Measurements from ENCODE around the gene NCOA7.
"Not testable (repeated sequence)": the region's sequence is repeated elsewhere in the genome, so short reads cannot be mapped to it uniquely, and the experiment has no call there.

NCOA7 gene

GRCh38 chr6:125793863-125794262 lies 3.1 kb downstream of the NCOA7 start:
- DNase-seq = no peak

DNA sequence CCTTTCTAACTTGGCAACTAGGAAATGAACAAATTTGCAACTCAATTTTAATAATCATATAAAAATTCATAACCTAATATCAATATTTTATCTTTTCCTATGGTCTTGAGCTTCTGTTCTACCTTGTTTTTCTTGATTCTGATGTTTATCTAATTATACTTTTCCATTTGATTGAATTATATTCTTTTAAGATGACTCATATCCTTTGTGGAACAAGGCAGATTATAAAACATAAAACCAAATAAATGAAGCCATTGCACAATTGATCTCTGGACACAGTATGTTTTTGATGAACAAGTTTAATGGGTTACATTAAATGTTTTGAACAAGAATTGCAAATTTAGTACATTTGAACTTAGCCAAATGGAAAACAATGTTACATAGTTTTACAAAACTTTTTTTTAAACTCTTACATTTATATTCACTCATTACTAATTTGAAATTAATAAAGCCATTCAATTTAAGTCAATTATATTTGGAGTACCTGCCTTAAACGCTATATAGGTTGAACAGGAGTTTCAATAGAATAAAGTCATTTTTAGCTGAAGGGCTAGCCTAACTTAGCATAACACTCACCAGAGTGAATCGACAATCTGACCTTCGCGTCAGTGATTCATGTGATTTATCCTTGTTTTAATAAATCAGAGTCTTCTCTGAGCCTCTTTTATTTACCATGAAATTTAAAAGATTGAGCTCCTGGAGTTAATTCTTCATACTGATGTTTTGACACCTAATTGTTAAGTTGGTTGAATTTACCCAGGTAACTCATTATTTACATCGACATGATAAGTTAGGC lies 3.8 kb downstream of the NCOA7 start:
- no peak for DNase-seq

GRCh38 chr6:125795301-125795700 lies 4.5 kb downstream of the NCOA7 start:
- no peak for DNase-seq

DNA sequence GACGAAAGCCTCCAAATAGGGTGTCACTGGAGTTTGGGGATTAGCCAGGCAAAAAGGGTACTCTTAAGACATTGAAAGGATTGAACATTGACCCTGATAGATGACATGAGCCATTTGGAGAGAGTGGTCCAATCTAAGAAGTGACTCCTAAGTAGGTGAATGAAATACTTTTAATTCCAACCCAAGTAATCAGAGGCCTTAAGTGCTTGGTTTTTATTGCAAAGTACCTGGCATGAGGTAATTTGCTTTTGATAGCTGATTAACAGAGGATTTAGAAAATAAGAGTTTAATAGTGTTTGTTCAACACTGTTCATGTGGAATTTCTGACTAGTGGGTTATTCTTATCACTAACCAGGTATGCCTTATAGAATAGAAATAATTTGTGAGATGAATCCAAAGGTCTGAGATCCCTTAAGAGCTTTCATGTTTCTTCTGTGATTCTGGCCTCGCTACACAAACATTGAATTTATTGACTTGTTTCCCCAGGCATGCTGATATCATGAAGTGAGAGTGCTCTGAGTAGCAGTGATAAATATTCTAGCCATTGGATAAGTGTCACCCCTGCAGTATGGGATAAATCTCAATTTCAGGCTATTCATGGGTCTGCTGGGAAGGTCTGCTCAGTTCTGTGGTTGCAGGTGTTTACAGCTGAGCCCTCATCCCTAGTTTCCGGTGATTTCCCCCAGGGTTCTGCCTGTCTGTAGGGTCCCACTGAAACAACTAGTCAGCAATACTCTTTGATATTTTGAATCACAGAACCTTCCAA lies 6.5 kb downstream of the NCOA7 start:
- DNase-seq = no peak

GRCh38 chr6:125797886-125798444 lies 7.2 kb downstream of the NCOA7 start:
- no peak for DNase-seq

GRCh38 chr6:125798734-125799508 lies 8.2 kb downstream of the NCOA7 start:
- no peak for DNase-seq

DNA sequence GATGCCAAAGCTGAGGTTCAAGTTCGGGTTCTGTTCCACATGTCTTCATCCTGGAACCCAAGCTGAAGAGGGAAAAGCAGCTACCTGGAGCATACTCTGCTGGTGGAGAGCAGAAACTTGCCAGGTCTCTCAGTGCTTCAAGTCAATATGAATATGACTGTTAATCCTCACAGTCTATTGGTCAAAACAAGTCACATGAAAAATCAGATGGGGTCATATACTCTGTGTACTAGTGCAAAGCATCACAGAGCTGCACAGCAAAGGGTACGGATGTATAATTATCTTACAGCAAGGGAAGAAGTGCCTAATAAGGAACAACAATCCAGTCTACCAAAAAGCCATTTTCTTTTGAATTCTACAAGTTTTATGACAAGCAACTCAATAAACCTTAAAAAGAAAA lies 11.6 kb downstream of the NCOA7 start:
- no peak for DNase-seq

GRCh38 chr6:125802943-125803377 lies 12.2 kb downstream of the NCOA7 start:
- DNase-seq = no peak

DNA sequence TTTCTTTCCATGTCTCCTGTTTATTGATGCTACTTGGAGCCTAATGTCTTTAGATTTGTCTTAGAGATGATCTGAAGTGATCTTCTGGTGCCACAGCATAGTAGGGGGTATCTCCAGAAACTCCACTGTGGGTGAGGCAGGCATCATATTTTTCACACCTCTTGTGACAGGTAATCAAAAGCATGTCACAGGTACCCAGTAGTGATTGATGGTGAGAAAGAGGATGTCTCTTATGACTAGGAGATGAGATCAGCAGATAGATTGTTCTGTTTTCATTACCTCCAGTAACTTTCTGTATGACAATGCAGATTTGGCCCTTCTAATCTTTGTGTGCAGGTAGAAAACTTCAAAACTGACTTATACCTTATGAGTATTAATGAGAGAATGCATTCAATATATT lies 13.5 kb downstream of the NCOA7 start:
- no peak for DNase-seq

DNA sequence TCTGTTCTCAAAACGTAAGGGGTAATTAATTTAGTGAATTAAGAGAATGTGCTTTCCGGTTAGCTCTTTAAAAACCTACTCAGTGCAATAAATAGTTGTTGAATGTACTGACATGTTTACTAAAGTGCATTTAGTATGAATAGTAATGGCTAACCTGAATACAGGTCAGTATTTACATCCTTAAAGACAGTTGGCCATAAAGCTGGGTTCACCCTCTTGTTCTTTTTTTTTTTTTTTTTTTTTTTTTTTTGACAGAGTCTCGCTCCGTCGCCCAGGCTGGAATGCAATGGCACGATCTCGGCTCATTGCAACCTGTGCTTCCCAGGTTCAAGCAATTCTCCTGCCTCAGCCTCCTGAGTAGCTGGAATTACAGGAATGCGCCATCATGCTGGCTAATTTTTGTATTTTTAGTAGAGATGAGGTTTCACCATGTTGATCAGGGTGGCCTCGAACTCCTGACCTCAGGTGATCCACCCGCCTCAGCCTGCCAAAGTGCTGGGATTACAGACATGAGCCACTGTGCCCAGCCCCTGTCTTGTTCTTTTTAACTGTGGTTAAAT lies 14.2 kb downstream of the NCOA7 start:
- DNase-seq = not testable (repeated sequence)

- DNase-seq = no peak
Observed at GRCh38 chr6:125806813-125807212, 16.1 kb downstream of the NCOA7 start.

DNA sequence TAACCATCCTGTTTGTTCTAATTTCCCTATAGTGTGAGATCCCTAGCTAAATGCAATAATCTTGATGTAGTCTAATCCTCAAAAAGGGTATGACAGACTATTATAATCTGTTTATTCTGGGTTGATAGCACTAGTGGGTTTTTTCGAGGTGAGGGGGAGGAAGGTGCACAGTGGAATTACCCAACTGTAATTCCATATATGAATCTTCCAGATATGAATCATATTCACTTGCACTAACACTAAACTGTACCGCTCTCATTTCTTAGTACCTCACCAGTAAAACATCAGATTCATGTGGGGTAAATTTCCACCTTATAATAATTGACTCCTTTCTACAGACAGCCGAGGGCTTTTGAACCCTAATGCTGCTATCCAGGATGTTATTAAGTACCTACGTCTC lies 16.5 kb downstream of the NCOA7 start:
- no peak for DNase-seq

DNA sequence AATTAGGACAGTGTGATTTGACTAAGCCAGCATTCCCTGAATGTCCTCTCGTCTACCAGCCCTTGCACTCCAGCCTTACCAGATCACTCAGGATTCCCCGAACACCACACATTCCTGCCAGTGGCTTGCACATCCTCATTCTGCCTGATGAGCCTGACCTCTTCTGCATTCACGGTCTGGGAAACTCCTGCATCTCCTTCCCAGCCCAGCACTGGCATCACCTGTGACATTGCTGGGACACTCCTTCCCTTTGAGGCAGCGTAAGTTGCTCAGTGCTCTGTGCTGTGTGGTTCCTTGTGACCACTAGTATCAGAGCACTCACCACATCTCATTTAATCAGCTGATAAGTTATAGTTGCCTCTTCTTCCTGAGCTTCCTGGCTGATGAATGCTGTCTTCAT lies 17.3 kb downstream of the NCOA7 start:
- DNase-seq = no peak

DNA sequence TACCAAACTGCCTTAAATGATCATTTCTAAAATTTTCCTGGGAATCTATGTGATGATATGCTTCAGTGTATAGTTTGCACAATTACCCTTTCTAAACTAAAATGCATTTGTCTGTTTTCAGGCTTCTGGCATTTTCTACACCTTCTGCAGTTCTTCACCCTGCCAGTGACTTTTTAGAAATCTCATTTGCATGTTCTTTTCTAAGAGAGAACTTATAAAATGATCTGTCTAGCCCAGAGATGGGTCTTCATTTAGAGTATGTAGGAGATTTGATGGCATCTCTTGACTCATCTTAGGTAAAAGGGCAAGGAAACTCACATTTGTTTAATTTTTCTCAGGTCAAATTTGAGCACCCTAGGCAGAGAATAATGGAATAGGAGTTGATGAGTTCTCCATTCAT lies 17.8 kb downstream of the NCOA7 start:
- no peak for DNase-seq

DNA sequence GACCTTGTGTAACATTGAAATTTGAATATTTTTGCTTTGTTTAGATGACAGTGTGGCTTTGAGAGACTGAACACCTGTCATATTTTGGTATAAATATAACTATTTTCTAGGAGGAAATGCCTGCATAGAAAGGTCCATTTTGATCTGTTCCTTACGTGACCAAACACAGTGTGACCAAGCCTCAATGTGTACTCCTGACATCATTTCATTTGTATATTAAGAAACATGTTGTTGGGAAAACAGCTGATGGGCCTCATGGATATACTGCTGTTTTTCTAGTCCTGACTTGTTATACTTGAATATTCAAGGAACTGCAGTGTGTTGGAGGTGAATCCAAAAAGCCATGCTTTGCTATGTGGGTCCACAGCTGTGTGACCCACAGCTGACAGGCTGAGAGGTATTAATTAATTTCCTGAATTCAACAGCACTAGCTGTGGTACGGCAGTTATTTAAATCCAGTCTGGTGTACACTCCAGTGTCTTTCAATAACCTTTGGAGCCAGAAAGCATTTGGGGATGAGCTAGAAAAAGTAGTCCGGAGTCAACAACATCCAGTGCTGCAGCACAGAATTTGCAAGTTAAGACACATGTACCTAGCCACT lies 18.9 kb downstream of the NCOA7 start:
- no peak for DNase-seq

- no peak for DNase-seq
Observed at GRCh38 chr6:125810445-125810844, 19.7 kb downstream of the NCOA7 start.

DNA sequence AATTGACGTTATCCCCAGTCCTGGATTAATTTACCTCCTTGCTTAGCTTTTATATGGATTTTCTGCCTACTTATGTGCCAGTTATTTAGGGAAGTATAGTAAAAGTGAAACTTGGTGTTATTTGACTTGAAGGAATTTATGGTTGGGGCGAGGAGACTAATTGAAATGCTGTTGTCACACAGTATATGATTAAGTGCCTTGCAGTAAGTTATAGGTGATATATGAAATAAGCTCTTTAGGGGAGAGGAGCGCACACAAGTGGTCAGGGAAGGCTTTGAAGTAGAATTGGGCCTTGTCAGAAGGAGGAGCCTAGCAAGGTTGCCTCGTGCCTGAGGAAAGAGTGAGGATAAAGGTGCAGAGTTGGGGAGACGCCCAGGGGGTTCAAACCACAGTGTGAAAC lies 20.5 kb downstream of the NCOA7 start:
- DNase-seq = no peak

DNA sequence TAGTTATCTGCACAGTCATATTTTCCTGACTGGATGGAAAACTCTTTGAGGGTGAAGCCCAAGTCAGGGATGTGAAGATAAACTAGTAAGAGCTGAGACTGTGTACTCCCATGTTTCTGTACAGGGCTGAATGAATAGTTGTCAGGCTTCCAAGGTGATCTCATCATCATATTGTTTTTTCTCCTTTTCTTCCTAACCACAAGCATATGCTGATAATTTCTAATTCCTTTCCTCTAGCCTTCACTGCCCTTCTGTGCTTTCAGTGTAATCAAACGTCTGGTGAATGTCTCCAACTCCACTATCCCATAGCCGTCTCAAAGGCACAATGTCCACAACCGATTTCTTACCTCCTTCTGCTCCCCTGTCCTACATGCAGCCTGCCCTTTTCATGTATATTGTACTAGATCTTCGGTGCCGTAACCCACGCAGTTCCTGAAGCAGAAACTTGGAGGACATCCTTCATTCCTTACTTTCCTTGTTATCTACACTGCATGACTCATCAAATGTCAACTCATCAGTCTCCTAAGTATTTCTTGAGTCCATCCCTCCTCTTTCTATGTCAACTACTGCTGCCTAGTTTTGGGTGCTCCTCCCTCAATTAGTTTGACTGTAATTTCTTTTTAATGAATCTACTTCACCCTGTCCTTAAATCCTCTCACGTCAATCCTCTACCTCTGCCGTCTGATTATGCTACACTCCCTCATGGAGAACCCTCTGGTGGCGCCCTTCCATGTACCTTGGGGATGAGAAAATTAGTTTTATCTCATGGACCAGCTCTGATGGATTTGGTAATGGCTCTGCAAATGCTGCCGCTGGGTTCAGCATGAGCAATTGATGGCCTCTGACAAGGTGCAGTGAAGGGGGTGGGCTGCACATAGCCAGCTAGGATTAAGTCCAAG lies 21.9 kb downstream of the NCOA7 start:
- no peak for DNase-seq

DNA sequence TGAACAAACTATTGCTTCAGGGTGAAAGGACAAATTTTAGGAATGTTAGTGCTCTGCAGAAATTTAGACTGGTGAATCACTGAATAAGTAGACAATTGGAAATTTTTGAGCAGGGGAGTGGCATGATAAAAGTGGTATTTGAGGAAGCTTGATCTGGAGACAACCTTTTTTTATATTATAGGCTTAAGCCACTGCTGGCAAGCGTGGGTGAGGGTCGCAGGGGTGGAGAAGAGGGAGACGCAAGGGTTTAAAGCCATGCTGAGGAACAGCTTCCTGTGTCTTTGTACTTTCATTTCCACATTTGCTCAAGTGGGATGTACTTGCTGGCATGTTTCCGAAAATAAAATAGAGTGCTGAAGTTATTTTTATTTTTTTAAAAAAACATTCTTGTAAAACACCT lies 23.7 kb downstream of the NCOA7 start:
- DNase-seq = no peak

DNA sequence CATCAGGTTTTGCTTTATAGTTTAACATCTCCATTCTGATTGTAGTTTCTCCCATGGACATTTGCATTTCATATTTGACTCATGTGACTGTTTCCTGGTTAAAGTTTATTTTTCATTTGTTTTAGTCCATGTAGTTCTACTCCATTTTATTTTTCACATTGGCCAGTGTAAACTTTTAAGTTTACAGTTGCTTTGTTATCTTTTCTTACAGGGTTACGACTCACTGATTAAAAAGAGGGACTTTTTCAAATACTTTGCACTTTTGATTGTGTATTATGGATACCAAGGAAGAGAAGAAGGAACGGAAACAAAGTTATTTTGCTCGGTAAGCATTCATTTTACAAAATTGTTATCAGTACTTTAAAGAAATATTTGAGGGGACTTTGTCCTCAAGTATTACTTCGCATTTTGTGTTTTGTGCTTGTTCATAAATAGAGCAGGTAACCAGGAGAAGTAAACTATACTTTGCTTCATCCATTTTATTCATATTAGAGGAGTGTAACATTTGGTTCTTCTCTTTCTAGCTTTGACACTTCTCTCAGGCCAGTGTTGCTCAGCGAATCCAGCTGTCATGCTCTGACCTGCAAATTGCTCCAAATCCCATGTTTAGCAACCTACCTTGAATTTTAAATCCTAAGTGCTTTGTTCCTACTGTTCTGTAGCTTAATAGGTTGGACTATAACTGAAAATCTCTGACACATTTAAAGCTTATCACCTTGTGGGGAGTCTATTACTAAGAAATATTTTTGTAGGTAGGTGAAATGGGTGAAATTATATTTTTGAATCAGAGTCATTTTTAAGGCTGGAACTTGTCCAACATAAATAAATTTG lies 24.5 kb downstream of the NCOA7 start:
- DNase-seq = no peak

Measured in SHP77 treated with DMSO at 0.1 percent for 48 hours (cell line).